Fibroblast of peridontal ligament (primary cell): ENCODE measurements around the gene PCSK6.
A peak's percentile ranks its signal among the peaks of the same experiment; 100 is the strongest.
"Not testable (repeated sequence)": the region's sequence is repeated elsewhere in the genome, so short reads cannot be mapped to it uniquely, and the experiment has no call there.

Experiments used
- DNase-seq: peaks from one replicate; pipeline ENCODE4 v3.0.0-alpha.2; 2010; ENCODE audit errors: extremely low read depth

PCSK6 gene

GRCh38 chr15:101378171-101378755 is 111.2 kb downstream of the PCSK6 start:
- DNase-seq = no peak

GRCh38 chr15:101376615-101377395 is 112.7 kb downstream of the PCSK6 start:
- no peak for DNase-seq

DNA sequence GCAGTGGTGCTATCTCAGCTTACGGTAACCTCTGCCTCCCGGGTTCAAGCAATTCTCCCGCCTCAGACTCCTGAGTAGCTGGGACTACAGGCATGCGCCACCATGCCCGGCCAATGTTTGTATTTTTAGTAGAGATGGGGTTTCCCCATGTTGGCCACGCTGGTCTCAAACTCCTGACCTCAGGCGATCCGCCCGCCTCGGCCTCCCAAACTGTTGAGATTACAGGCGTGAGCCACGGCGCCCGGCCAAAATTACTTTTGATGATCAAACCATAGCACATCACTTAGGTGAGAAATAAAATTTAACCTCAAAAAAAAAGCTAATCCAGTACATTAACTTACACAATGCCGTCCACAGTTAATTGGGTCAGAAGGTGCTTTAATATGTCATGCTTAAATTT is 114.5 kb downstream of the PCSK6 start:
- not testable (repeated sequence) for DNase-seq

DNA sequence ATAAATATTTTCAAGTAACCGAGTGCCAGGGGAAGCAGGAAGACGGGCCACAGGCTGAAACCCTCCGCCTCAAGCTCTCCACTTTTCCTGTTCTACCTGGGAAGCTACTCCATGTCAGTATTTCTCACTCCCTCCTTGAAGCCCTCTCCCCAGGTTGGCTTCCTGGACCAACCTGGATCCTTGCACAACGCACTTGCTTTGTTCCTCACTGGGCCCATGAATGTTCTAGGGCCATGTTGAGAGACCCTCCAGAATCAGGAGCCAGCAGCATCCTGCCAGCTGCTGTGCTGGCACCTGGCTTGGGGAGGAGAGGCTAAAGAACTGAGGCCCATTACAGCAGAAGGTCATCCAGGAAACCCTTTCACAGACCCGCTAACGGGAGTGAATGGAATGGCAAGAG is 115.2 kb downstream of the PCSK6 start:
- DNase-seq = no peak

DNA sequence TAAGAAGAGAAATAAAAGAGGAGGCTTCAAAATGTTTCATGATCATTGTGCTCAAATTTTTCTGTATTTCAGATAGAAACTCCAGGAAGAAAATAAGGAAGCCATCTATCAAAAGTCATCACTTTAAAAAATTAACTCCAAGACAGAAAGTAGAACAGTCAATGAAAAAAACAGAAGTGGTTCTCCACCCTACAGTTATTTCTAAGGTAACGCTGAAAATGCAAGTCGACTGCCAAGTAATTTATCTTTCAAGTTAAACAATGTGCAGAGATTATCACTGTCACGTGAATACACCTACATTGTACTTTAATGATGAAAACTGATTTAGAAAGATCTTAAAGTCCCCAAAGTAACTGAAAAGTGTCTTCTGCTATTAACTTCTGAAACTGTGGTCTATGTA is 115.9 kb downstream of the PCSK6 start:
- no peak for DNase-seq

DNA sequence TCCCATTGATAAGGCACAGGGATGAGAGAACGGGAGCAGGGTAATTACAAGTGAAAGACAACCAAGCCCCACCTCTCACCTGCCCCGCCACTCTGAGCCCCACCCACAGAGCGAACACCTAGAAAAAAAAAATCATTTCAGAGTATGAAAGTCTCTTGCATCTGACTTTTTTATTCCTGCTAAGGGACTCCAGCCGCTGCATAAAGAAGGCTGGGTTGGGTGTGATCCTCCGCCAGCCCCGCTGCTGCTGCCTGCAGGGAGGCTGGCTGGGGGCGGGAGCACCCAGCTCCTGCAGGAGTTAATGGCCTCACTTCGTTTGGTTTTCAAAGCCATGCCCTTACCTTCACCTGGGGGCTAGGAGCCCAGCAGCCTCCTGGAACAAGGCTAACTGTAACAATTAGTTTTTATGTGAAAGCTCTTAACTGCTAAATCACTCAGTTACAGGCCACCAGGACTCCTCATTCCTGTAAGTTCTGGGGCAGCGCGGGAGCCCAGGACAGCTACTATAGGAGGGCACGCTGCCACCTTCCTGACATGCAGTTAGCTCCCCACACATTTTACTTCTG is 116.5 kb downstream of the PCSK6 start:
- no peak for DNase-seq

DNA sequence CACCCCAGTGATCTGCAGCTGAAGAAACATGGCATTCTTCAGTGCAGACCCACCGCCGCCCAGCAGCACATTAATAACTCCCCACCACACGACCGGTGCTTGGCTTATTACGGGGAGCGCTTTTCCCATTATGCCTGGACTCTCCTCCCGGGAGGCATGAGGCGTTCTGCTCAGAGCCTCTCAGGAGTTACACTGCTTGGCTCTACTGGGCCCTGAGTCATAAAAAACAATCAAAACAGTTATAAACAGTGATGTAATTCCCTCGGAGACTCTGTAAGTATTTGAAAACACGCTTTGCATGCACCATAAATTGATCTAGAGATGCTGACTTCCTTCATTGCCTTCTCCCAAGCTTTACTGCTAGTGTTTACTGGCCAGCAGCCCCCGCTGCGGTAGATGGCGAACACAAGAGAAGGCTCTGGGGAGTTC is 117.3 kb downstream of the PCSK6 start:
- peak; percentile 68 for DNase-seq

DNA sequence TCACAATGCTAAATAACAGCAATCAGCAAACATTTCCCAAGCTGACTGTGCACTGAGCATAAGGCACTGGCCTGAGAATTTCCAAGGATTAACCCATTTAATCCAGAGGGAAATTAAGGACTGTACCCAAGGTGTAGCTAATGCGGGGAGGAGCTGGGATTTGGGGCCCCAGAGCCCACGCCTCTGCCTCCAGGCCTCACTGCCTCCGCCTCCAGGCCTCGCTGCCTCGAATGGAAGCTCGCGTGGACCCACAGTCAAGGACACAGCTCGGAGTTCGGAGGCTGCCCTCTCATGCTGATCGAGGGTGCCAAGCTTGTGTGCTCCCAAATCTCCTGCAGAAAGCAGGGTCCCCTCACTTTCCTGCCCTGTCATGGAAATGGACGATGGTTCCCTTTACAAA is 118.0 kb downstream of the PCSK6 start:
- no peak for DNase-seq

- no peak for DNase-seq
Observed at GRCh38 chr15:101371081-101371480, 118.4 kb downstream of the PCSK6 start.

GRCh38 chr15:101370330-101371024 is 119.0 kb downstream of the PCSK6 start:
- DNase-seq = no peak

GRCh38 chr15:101369676-101370075 is 119.8 kb downstream of the PCSK6 start:
- no peak for DNase-seq

- no peak for DNase-seq
Observed at GRCh38 chr15:101368861-101369642, 120.5 kb downstream of the PCSK6 start.

DNA sequence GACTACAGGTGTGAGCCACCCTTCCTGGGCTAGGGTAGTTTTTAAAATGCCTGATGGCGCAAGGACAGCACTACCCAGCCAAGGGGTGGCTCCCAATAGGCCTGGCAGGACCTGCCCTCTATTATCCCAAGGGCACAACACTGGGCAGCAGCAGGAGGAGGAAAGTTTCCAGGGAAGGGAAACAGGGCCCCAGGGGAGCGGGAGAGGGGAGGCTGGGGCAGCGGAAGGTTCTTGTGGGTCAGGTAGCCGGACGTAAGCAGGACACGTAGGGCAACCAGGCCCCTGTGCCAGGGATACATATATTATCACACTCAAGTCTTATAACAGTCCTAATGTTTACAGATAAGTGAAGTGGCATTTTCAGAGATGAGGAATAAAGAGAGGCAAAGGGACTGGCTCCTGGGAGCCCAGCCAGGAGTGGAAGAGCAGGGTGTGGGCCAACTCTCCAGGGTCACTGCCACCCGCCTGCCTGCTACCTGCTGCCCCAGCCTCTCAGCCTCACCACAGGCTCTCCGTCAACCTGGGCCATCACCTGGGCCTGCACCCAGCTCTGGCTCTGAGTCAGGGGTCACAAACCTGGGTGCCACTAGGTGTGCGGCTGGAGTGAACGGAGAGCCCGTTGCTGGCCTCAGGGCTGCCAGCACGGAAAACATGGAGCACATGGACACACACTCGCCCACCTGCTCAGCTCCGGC is 121.3 kb downstream of the PCSK6 start:
- no peak for DNase-seq

DNA sequence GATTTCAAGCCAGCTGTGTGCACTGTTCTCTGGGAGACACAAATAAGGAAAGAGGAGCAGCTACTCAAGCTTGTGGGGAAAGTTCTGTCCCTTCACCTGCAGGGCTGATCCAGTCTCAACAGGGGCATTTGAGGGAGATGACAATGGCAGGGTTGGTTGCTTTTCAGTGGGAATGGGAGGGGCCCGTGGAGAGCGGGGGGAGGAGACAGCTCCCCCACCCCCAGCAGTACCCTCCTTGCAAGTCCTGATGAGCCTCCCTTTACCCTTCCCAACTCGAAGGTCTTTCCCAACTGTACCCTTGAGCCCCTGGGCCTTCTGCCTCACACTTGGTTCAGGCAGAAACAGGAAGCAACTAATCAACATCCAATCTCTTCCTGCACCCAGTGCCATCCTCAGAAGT is 122.7 kb downstream of the PCSK6 start:
- no peak for DNase-seq

- no peak for DNase-seq
Observed at GRCh38 chr15:101362986-101363566, 126.4 kb downstream of the PCSK6 start.

DNA sequence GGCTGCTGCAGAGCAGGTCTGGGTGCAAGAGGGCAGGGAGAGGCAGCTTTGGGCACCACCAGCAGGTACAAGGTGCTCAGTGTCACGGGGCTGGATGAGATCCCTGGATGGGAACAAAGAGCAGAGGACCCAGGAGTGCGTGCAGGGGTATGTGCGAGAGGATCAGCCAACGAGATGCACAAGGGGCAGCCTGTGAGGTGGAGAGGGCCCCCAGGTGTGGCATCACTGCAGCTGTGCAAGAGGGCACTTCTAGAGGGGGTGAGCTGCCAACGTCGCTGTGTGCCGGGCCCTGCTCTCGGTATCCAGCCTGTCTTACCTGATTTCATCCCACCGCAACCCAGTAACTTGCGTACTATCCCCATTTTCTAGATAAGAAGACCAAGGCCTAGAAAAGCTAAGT is 127.1 kb downstream of the PCSK6 start:
- no peak for DNase-seq

- DNase-seq = no peak
Observed at GRCh38 chr15:101361418-101361817, 128.1 kb downstream of the PCSK6 start.

- no peak for DNase-seq
Observed at GRCh38 chr15:101359365-101359947, 130.1 kb downstream of the PCSK6 start.

DNA sequence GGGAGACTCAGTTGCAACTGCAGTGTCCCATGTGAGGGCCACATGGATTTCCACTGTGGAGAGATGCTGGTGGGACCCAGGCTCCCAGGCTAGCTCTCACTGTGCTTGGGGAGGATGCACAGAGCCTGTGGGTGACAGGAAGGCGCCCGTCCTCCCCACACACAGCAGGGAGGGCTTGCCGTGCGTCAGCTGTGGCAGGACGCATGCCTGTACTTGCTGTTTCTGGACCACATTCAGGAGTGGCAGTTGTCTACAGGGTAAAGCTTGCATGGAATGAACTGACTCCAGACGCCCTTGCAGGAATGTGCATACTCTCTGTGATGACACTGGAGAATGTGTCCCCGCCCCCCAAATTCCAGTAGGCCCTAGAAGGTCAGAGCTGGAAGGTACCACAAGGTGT is 130.6 kb downstream of the PCSK6 start:
- no peak for DNase-seq

- no peak for DNase-seq
Observed at GRCh38 chr15:101357885-101358284, 131.6 kb downstream of the PCSK6 start.
